Occipital lobe (tissue), 2 donors: ENCODE measurements around the gene C22orf31. TPM values are rescaled to one million over a fixed set of nuclear protein-coding genes. Genes with fewer than 3 reads are reported as not detected.
"Not testable (repeated sequence)": the region's sequence is repeated elsewhere in the genome, so short reads cannot be mapped to it uniquely, and the experiment has no call there.

ENCODE experiments used
- DNase-seq: peaks from one replicate; lab custom pipeline; 2025; lab: John Stamatoyannopoulos, UW
- total RNA-seq: library from RNA; depleted of rRNA; stranded (reverse); fragments of >200 nt; gene quantifications from one replicate; pipeline ENCODE4 v1.2.3, GENCODE V29; 2014

The C22orf31 gene
- total RNA-seq, result not detected

DNA sequence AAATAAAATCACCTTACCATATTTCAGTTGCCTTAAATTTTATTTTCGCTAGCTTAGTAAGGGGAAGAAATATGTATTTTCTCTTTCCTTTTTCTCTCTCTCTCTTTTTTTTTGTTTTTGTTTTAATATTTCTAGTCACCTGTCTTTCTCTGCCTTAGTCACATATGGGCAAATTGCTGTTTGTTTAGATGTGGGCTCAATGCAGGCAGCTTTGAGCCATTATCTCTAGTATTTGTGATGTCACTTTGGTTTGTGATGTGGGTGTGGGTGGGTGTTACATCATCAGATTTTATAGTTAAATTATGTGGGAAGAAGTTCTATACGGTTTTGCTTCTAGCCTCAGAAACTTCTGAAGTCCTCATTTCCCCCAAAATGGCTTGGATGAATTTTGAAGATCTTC is at the start of gene C22orf31:
TSS of gene C22orf31 (minus strand) at position 59 of the 400 bp plus-strand sequence. CDS start at position 20, 39 bp downstream.
- no peak for DNase-seq

DNA sequence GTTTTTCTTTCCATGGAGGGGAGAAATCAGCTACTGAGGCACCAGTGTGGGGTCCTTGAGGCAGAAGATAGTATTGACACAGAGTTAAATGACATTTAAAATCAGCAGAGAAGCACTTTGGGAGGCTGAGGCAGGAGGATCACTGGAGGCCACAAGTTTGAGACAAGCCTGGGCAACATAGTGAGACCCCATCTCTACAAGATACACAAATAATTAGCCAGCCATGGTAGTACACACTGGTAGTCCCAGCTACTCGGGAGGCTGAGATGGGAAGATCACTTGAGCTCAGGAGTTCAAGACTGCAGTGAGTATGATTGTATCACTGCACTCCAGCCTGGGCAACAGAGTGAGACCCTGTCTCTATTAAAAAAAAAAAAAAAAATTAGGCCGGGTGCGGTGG is 49.3 kb upstream of the C22orf31 start:
- DNase-seq, result no peak

DNA sequence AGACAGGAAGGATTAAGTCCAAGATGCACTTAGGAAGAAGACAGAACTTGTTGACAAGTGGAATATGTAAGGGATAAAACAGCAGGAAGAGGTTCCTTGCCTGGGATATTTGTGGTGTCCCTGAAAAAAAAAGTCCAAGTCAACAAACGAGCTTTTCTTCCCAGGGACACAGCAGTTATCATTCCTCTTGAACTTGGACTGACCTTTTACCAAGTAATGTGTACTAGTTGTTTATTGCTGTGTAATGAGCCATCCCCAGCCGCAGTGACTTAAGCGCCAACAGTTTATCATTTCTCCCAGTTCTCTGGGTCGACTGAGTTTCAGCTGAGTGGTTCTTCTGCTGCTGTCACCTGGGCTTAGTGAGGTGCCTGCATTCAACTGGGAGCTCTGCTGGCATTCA is 48.2 kb upstream of the C22orf31 start:
- no peak for DNase-seq

DNA sequence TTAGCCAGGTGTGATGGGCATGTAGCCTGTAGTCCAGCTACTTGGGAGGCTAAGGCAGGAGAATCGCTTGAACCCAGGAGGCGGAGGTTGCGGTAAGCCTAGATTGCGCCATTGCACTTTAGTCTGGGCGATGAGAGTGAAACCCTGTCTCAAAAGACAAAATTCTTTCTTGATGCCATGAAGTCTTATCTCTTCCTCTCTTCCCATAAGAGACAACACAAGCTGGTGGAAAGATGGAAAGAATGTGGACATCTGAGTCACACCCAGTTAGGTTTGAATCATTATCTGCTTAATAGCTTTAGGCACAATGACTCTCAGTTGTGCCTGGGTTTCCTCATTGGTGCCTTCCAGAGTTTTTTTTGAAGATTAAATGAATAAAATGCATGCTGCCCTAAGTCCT is 46.5 kb upstream of the C22orf31 start:
- no peak for DNase-seq

DNA sequence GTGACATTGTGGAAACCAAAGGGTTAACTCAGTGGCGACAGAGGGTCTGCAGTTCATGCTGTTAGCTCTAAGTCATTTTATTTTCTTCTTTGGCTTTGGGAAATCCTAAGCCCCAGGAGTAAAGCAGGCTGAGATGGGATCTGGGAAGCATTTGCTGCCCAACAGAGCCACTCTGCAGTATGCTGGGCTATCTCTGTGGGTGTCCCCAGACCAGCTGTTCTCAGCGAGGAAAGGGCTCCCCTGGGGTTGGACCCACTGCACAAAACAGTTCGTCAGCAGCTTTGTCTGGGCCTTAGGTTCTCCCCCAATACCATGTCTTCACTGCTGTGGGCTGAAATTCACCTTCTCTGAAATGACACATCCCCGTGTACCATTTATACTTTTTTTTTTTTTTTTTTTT is 45.2 kb upstream of the C22orf31 start:
- DNase-seq, result no peak

DNA sequence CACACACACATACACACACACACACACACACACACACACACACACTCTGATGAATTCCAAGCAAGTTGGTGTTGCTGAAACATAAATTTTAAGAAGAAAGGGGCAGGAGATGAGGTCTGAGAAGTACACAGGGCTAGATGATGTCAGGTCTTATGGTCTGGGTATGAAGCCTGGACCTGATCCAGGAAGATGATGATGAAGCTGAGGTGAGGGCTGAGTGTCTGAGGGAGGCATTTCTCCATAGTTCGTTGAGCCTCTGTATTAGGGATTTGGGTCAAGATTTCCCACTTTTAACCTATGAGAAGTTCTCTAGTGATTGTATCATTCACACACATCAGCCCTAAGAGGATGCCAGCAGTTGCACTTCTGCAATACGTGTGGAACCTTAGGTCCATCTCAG is 43.8 kb upstream of the C22orf31 start:
- DNase-seq, result no peak

DNA sequence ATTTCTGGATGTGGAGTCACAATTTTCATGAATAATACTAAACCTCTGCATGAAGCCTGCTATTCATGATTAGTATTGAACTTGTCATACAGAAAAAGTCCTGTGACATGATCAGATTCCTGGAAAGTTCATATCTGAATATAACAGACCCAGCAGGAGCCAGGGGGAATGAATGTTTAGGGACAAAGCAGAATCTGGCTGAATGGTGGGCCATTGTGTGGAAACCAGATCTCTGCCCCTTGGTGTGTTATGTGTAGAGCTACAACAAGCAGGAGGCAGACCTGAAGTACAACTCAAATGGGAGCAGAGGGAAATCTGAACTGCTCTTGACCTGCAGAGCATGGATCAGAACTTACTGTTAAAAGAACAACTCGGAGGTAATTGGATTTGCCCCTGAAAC is 41.5 kb upstream of the C22orf31 start:
- DNase-seq, result no peak

DNA sequence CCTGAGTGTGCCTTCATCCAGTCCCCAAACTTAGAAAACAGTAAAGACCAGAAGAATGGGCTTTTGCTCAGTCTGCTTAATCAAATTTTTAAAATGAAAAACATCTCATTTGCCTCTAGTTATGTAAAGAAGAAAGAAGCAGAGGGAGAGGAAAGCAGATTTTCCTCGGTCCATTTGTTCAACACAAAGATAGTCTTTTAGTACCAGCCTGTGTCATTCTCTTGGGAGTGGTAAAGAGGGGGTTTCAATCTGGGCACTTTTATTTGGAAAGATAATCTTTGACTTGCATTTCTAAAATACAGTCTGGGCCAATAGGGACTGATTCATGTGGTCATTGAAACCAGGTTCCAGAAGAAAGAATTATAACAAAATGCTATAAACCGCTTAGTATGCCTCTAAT is 40.7 kb upstream of the C22orf31 start:
- no peak for DNase-seq

DNA sequence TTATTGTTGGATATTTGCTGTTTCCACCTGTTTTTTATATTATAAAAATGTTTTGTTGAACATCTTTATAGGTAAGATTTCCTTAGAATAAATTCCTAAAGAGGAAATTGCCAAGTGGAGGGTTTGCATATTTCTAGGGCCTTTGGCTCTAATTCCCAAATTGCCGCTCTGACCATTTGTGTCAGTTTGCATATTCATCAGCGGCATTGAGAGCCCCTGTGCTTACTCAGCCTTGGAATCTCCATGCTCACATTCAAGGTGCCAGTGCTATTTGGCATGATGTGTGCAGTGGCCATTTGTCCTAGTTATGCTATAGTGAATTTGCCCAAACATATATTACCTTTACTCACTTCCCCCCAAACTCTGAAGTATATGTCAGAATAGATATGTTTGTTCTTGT is 36.7 kb upstream of the C22orf31 start:
- DNase-seq, result no peak

DNA sequence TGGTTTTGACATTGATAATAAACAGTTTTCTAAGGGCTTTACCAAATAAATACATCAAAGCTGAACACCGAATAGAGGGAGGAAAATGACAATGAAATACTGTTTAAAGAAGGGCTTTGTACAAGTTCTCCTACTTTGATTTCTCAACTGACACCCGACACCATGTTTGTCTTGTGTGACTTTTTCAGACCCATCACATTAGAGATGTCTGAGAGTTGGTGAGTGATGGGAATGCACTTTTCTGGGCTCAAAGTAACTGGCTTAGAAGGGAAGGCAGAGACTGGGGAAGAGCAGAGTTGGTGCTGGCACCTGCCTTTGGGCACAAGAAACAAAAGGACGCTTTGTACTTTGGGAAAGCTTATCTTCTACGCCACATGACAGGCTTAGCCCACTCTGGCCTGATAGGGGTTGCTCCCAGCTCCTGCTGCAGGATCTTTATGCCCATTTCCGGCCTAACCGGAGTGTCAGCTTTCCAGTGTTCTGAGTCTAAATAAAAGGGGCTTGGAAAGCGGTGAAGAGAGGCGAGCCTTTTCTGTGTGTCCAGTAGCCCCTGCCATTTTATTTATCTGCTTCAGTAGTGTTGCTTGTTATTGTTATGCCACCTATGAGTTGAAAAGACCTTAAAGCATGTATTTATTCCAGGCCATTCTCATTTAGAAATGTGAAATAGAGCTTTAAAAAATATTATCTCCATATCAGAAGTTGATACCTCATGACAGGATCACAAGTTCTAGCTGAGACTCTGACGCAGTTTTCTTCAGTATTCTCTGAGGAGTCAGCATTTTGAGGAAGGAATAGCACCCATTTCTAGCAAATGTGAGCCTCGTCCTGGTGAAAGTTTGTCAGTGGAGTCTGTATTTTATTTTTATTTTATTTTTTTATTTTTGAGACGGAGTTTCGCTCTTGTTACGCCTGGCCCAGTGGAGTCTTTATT is 35.4 kb upstream of the C22orf31 start:
- no peak for DNase-seq

DNA sequence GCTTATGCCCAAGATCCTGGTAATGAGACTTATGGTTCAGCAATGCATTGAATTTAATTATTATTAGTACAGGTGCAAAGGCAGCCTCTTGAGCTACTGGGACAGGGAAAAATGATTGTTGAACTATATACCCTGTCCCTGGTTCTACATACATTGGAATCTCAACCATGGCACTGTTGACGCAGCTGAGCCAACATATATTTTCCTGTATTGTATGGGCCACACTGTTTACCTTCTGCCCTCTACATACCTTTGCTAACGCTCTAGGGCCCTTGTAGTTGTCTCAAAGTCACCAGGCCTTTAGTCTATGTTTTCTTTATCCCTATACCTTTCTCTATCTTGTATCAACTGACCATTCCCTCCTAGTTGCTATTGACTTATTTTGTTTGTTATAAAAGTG is 33.8 kb upstream of the C22orf31 start:
- DNase-seq, result no peak

DNA sequence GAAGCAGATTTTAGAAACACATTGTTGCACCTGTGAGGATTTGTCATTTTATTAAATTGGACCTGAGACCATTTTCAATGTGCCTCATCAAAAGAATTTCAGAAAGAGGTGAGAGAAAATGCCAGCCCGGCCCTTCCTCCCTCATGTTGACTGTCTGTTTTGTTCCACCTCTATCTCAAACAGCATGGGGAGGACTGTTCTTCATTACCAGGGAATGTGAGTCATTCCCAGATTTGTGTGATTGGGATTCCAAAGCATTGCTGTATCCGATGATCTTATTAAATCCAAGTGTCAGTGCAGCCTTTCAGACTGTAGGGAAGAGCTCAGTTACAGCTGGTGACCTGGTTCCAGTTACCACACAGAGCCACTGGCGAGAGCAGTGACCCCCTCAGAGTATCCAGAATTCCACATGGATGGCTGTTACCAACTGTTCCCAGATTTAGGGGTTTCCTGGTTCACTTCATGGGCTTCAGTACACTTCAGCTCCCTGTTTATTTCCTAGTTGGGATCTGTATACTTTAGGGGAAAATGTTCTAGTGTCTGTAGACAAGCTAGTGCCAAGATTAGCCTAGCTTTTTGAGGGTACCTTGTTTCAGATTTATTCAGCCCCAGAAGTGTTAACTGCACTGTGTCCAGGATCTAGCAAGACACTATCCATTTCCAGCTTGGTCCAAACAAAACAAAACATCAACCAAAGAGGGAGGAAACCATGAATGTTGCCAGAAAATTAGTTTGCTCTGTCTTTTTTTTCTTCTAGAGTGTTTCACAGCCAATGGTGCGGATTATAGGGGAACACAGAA is 32.1 kb upstream of the C22orf31 start:
- no peak for DNase-seq

DNA sequence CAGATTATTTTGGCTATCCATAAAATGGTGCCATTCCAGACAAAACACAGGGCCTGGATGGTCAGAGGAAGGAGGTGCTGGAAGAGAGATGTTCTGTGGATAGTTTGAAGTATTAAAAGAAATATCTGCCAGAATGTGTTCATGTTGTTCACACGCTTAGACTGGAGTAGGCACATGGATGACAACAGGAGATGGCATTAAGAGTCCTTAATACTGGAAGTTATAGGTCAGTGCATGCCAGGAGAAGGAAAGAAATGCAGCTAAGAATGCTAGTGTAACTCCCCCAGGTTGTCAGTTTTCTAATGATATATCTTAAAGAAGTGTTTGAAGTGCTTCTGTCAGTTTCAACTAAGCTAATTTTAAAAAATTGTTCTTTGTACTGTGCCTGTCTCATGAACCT is 31.4 kb upstream of the C22orf31 start:
- DNase-seq, result no peak

DNA sequence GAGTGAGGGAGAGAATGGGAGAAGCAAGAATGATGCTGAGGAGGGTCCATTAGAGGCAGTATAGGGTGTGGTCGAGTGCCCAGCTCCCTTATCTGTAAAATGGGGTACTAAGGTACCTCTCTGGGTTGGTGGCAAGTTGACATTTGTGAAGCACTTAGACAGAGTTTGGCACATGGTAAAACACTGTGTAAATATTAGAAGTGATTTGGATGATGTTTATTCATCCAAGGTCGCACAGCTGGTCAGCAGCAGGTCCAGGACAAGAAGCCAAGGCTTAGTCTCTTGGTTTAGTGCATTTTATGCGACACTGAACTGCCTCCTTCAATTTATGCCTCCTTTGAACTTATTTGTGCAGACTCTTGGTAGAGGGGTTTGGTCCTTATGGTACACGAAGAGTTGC is 30.6 kb upstream of the C22orf31 start:
- no peak for DNase-seq

DNA sequence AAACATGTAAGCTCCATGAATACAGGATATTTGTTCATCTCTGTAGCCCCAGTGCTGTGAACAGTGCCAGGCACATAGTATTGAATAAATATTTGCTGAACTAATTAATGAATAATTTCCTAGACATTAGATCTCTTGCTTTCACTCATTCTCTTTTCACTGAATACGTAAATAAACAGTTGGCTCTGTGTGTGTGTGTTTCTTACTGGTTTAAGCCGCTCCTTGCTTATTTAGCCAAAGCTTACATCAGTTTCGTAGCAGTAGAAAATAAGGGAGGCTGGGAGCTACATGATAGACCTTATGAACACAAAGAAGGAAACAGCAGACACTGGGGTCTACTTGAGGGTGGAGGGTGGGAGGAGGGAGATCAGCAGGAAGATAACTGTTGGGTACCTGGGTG is 28.4 kb upstream of the C22orf31 start:
- no peak for DNase-seq

DNA sequence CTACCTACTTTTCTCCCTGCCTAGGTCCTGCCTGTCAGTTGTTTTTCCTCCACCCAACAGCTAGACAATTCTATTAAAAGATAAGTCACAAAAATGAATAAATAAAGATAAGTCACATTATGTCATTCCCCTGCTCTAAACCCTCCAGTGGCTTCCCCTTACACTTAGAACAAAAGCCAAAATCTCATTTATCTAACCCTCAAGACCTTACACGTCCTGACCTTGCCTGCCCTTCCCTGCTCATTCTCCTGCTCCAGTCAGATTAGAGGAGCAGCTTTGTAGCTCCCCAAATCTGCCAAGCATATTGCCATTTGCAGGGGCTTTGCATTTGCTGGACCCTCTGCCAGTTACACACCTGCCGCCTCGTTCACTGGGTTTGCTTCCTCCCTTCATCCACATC is 27.9 kb upstream of the C22orf31 start:
- no peak for DNase-seq

DNA sequence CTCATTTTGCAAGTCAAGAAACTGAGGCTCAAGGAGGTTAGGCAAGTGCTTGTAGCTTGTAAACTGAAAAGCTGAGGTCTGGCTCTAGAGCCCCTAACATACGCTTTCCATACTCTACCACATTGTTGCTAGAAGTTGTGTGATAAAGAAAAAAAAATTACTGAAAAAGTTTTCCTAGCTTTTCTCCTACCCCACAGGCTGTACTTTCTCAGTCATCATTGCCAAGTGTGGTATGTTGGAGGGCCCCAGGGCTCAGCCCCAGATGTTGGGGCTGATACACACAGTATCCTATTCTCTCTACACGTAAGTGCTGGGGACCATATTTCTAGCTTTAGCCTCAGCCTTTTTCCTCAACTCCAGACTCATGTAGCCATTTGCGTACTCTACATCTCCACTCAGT is 27.2 kb upstream of the C22orf31 start:
- no peak for DNase-seq

DNA sequence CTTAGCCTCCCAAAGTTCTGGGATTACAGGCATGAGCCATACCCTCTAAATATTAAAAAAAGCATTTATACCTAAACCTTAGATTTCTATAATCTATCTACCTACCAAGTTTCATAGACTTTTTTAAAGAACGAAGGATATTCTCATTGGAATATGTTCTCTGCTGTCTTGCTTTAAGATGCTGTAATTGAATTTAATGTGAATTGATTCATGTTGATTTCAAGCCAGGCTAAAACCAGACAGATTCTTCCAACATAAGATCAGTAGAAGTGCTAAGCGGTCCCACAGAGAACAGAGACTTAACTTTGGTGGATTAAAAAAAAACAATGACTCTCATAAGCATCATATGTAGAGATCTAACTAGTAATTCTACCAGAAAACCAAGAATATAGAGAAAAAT is 25.4 kb upstream of the C22orf31 start:
- DNase-seq, result no peak

DNA sequence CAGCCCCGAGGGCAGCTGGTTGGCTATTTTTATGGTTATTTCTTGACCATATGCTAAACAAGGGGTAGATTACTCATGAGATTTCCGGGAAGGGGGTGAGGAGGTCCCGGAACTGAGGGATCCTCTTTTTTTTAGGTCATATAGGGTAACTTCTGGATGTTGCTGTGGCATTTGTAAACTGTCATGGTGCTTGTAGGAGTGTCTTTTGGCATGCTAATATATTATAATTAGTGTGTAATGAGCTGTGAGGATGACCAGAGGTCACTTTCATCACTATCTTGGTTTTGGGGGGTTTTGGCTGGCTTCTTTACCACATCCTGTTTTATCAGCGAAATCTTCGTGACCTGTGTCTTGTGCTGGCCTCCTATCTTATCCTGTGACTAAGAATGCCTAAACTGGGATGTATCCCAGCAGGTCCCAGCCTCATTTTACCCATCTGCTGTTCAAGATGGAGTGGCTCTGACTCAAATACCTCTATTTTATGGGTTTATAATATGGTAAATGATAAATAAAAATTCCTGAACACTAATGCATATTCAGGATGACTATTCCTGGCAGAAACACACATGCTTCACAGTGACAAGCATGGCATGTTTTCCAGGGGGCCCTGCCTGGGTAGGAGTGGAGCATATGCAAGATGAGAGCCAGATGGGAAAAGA is 22.4 kb upstream of the C22orf31 start:
- DNase-seq, result no peak

DNA sequence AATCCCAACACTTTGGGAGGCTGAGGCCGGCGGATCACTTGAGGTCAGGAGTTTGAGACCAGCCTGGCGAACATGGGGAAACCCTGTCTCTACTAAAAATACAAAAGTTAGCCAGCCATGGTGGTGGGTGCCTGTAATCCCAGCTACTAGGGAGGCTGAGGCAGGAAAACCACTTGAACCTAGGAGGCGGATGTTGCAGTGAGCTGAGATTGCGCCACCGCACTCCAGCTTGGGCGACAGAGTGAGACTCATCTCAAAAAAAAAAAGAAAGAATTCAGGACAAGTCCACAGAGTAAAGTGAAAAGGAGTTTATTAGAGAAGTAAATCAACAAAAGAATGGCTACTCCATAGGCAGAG is 21.9 kb upstream of the C22orf31 start:
- not testable (repeated sequence) for DNase-seq

DNA sequence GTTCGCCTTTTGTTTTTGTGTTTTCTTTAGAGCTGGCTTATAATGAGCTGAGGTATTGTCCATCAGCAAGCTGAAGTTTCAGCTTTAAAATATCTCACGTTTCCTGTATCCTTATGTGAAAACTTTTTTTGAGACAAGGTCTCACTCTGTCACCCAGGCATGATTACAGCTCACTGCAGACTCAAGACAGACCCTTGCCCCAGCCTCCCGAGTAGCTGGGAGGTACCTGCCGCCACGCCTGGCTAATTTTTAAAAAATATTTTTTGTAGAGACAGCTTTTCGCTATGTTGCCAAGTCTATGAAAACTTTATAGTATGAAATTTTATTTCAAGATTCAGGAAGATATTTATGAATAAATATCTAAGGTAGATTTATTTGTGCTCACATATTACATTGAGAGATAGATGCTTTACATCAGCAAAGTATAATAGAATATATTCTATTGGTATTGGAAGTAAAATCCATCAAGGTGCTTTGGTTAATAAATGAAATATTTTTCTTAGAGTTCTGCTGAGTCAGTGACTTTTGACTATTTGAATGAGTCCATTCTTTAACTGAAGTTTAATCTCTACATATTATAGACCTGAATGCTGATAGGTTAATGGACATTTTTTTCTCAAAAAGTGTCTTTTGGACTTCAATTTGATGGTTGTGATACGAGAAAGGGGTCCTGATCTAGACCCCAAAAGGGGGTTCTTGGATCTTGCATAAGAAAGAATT is 21.4 kb upstream of the C22orf31 start:
- DNase-seq, result no peak
